Brain pericyte (primary cell): Measurements from ENCODE around the gene NECTIN4.

Source experiments
- DNase-seq: peaks from one replicate; pipeline ENCODE4 v3.0.0-alpha.2; 2012; ENCODE audit warnings: low read depth, low spot score

The NECTIN4 gene

DNA sequence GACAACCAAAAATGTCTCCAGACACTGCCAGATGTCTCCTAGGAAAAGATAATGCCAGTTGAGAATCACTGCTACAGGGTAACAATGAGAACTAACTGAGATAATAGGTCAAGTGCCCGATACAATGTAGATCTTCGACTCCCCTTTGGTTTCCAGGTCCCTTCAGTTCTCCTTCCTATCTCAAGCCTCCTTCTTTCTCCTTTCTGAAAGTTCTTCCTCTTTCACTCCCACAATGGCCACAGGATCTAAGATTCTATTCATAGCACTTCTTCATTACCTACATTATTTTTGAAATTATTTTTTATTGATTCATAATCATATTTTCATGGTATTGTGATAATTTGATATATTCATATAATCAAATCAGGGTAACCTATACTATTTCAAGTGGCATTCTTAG lies 22.2 kb upstream of the NECTIN4 start:
- DNase-seq = no peak

GRCh38 chr1:161111117-161111516 lies 21.8 kb upstream of the NECTIN4 start:
- no peak for DNase-seq

DNA sequence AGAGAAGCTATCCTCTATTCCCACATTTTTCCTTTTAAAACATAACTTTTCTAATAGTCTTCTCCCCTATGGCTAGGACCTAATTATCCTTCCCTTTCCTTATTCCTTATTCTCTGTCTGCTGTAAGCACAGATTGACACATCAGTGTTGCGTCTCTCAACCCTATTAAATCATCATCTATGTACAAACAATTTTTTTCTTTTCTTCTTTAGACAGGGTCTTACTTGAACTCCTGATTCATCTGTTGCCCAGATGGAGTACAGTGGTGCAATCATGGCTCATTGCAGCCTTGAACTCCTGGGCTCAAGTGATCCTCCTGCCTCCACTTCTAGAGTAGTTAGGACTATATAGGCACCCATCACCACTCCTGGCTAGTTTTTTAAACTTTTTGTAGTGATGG lies 17.1 kb upstream of the NECTIN4 start:
- DNase-seq = no peak

GRCh38 chr1:161100556-161100955 lies 11.2 kb upstream of the NECTIN4 start:
- no peak for DNase-seq

DNA sequence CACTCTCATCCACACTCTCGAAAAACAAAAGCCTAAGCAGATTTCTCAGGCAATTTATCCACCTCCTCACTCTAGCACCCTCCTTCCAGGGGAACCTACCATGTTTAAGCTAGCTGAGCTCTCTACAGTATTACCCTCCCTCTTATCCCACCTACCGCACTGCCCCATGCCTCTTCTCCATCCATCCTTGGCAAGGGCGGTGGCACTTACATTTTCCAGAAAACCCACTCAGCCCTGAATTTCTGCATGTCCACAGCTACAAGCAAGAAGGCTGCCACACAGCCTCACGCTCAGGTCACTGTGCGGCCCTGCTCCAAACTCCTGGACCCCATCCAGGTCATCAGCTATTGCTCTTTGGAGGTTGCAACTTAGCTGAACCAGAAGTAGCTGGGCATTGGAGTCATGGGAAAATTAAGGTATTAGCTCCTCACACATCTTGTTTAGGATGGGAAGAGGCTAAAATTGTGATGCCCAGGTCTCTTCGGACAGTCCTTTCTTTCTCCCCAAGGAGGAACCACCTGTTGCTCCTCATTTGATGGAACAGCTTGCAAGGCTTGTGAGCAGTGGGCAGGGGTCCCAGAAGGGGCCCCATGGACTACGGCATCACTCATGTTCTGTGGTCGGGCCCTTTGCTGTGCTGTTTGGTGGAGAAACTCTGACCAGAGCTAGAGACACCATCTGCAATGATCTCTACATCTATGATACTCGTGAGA lies 9.9 kb upstream of the NECTIN4 start:
- no peak for DNase-seq

- no peak for DNase-seq
These were observed 9.1 kb upstream of the NECTIN4 start, which contains the start of gene KLHDC9 for GRCh38 chr1:161098210-161099068. KLHDC9 (plus strand) TSS chr1:161098361; CDS start chr1:161098536, 175 bp downstream.

DNA sequence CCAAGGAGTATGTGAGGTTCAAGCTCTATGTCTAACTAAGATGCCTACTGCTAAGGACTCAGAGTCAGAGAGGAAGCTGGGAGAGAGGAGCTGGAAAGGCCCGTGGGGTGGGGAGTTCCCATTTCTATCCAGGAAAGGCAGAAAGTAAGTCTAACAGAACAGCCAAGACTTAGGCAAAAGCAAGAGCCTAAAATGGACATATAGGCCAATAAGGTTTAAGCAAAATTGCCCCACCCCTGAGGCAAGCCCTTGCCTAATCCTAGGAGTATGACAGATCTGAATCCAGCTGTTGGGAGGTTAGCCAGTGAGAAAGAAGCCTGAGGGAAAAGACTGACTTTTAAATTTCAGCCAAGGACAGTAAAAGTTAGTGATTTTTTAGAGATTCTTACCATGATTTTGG lies 7.2 kb upstream of the NECTIN4 start:
- no peak for DNase-seq

DNA sequence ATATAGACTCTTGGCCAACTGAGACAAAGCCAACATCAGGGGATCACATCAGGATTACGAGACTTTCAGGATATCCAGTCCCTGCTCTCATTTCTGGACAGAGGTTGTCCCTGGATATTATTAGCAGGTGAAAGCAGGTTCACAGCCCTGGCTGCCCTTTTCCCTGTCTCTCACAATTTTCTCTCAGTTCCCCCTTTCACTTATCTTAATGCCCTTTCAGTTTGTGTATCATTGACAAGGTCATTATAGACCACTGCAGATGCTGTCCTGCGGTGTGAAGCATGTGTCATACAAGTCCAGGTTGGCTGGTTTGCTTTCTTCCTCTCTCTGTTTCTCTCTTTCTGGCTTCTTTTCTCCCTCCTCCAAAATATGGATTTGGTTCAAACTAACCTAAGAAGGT lies 6.7 kb upstream of the NECTIN4 start:
- no peak for DNase-seq

GRCh38 chr1:161095230-161095629 lies 5.9 kb upstream of the NECTIN4 start:
- no peak for DNase-seq

GRCh38 chr1:161094481-161094880 lies 5.1 kb upstream of the NECTIN4 start:
- no peak for DNase-seq

- no peak for DNase-seq
These were observed 3.3 kb upstream of the NECTIN4 start for GRCh38 chr1:161092621-161093028.

DNA sequence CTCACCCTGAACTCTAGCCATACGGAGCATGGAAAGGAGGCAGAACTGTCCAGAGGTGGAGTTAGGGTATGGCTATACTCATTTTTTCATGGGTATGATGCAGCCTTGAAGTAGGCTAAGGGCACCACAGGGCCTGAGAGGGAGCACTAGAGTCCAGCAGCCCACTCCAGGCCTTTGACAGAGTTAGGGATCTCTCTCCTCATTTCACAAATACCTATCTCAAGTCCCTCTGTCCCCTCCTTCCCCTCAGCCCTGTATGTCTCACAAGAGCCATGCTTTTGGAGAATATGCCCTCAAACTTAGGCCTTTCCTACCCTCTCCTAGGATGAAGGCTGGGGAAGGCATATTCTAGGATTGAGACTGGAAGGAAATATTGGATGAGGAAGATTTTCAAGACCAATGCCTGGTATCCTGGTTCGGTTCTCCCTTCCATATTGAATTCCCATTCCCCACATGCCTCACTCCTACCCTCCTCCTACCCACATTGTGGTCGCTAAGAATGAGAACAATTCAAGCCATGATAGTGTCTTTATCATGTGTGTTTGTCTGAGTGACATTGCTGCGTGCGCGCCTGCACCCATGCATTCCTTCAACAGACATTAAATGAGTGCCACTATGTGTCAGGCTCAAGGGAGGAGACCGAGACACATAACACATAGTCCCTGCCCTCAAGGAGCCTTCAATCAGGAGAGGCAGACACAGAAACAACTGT lies 2.6 kb upstream of the NECTIN4 start:
- DNase-seq = no peak

- no peak for DNase-seq
These were observed 1.7 kb upstream of the NECTIN4 start for GRCh38 chr1:161091093-161091492.

- DNase-seq = no peak
These were observed 1.3 kb upstream of the NECTIN4 start for GRCh38 chr1:161090617-161091016.

DNA sequence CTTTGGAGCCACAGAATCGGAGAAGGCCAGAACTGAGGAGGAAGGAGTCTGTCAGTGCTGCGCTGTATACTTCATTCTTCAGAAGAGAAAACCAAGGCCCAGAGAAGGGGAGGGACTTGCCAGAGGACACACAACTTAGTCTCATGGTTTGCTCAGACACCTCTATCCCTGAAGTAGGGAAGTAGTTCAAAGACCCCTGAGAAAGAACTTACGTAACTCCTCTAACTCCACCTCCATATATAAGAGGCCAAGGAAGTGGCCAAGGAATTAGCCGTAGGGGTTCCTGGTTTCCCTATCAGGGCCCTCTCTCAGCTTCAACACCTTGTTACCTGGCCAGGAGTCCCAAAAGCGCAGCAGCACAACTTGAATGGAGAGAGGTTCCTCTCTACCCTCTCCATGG lies 580 bp upstream of the NECTIN4 start:
- DNase-seq = no peak

GRCh38 chr1:161088587-161089110 lies 709 bp downstream of the NECTIN4 start:
- no peak for DNase-seq

DNA sequence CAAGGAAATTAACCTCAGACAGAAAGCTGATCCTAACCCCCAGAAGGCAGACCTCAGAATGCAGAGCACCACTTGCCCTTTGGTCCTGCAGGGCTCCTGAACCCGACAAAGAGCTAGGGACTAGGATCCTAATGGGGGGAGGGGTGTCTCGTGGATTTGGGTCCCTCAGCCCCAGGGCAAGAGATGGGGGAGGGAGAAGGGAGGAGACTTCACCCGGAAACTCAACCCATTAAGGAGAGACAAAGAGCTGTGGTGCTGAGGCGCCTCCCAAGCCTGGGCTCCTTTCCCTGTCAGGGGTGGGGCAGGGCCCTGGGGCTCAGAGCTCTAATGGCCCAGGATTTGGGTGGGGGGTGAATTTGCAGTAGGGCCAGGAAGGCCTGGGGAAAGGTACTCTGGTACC lies 2.9 kb downstream of the NECTIN4 start:
- DNase-seq = no peak

GRCh38 chr1:161085165-161085564 lies 4.2 kb downstream of the NECTIN4 start:
- DNase-seq = no peak

GRCh38 chr1:161084597-161084988 lies 4.8 kb downstream of the NECTIN4 start:
- DNase-seq = no peak

GRCh38 chr1:161083748-161084596 lies 5.4 kb downstream of the NECTIN4 start:
- DNase-seq = no peak
